ENCODE measurements around the gene DAP3.
"Not testable (repeated sequence)": the region's sequence is repeated elsewhere in the genome, so short reads cannot be mapped to it uniquely, and the experiment has no call there.

The DAP3 gene

DNA sequence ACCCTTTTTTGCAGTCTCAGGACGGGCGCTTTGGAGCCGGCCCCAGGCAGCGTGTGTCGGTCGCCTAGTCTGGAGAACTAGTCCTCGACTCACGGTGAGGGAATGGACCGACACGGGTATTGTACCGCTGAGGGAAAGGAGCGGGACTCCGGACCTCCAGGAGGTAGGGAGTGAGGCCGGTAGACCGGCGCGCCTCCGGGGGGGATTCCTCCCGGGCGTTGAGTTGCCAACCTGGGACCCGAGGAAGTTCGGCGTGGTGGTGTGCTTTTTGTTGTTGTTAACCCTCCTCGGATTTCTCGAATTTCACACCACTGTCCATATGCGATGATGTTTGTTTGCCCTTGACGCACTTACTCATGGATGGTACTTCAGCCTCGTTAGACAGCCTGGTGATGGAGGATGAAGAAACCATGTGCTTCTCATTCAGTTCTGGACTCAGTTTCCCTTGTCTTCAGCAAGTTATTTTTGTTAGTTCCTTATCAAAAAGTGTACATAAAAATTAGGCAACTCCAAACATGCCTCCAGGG is at the start of gene DAP3:
Gene DAP3, plus strand, starts transcription at position 11 of the 527 bp plus-strand sequence. CDS start 20,689 bp downstream, outside the sequence.
- not testable (repeated sequence) for DNase-seq (ENCODE audit: low read depth in 2 of 2)

DNA sequence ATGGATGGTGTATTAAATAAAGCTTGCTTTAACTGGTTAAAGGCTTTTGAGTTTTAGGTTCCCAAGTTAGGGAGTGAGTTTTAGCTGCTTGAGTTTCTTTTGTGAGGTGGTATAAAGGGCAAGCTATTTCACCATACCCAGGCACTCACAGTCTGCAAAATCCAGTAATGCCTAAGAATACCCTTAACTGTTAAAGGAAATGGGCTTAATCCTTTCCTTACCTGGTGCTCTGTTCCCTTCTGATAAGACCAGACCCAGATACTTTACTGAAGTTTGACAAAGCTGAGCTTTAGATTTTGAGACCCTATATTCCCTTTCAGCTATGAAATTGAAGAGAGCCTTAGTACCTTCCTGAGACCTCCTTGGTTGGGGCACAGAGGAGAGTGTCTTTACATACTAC is 48.5 kb upstream of the DAP3 start:
- DNase-seq (ENCODE audit: low read depth in 2 of 2), result no peak

DNA sequence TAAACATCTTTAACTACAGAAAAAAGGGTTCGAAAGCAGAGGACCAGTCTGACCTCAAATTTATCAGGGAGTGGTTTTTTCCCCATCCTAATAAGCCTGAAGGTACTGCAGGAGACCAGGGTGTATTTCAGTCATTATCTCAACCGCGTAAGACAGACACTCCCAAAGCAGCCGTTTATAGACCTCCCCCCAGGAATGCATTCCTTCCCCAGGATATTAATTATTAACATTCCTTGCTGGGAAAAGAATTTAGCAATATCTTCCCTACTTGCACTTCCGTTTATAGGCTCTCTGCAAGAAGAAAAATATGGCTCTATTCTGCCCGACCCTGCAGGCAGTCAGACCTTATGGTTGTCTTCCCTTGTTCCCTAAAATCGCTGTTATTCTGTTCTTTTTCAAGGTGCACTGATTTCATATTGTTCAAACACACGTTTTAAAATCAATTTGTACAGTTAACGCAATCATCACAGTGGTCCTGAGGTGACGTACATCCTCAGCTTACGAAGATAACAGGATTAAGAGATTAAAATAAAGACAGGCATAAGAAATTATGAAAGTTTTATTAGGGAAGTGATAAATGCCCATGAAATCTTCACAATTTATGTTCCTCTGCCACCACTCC is 46.2 kb upstream of the DAP3 start:
- DNase-seq (ENCODE audit: low read depth in 2 of 2), result not testable (repeated sequence)

DNA sequence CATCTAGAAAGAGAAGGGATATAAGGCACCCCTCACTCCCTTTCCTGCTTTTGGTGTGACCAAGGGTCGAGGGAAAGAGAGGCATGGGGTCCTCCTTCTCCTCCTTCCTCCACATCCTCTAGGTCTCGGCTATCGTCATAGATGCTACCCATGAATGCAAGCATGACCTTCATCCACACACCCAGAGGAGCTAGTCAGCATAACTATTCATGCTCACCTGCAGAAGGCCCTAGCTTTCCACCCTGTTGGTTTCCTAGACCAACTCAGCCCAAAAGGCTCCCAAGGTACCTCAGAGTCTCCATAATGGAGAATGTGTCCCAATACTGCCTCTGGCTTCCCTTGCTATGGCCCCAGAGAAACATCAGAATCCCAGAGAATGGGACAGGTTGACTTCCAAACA is 45.7 kb upstream of the DAP3 start:
- DNase-seq (ENCODE audit: low read depth in 2 of 2), result no peak

DNA sequence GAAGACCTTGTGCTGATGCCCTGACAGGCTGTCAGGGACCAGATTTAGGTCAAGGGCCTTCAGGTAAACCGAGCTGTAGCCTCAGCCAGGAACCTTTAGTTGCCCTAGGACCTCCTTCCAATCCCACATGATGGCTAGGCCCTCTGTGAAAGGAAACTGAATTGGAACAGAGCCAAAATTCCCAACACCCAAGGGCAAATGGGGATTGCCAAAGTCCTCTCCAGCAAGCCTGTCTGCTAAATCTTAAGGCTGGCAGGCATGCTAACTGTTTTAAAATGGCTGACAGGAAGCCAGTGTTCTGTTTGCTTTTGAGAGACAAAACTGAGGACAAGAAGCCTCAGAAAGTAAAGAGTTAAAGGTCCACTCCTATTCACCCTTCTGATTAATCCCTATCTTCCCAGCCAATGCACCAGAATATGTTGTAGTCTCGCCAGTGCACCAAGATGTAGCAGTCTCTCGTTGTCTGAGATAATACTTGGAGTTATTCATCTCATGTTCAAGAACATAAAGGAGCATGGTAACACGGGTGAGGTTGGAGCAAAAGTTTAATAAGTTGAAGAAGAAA is 43.8 kb upstream of the DAP3 start:
- no peak for DNase-seq (ENCODE audit: low read depth in 2 of 2)

DNA sequence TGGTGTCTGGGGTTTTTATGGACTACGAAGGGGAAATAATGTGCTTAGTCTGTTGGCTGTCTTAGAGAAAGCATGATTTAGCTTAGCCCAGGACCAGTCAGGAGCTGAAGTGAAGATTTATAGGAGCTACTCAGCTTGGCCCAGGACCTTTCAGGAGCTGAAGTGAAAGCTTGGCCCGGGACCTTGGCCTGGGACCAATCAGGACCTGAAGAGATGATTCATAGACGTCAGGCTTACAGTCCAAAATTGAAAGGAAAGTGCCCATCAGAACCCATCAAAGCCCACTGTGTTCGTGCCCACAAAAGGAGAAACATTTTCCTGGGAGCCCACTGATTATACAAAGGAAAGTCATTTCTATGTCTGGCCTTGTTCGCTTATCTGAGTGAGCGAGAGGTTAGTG is 43.2 kb upstream of the DAP3 start:
- DNase-seq (ENCODE audit: low read depth in 2 of 2), result no peak

DNA sequence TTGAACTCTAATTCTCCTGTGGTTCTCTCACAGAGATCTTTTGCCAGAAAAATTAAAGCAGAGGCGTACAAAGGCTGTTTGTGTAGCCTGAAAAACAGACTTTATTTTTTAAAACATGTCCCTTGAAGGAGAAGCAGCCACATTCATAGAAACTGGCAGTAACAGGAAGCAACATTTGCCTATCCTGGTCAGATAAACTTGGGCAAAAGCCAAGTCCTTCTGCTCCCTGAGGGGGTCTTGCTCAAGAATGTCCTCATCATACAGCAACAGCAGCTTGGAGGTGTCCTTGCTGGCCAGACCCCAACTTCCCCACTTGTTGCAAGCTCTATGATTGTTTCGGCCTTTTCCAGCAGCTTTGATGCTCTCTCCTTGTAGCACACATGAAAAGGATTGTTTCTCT is 42.6 kb upstream of the DAP3 start:
- no peak for DNase-seq (ENCODE audit: low read depth in 2 of 2)

DNA sequence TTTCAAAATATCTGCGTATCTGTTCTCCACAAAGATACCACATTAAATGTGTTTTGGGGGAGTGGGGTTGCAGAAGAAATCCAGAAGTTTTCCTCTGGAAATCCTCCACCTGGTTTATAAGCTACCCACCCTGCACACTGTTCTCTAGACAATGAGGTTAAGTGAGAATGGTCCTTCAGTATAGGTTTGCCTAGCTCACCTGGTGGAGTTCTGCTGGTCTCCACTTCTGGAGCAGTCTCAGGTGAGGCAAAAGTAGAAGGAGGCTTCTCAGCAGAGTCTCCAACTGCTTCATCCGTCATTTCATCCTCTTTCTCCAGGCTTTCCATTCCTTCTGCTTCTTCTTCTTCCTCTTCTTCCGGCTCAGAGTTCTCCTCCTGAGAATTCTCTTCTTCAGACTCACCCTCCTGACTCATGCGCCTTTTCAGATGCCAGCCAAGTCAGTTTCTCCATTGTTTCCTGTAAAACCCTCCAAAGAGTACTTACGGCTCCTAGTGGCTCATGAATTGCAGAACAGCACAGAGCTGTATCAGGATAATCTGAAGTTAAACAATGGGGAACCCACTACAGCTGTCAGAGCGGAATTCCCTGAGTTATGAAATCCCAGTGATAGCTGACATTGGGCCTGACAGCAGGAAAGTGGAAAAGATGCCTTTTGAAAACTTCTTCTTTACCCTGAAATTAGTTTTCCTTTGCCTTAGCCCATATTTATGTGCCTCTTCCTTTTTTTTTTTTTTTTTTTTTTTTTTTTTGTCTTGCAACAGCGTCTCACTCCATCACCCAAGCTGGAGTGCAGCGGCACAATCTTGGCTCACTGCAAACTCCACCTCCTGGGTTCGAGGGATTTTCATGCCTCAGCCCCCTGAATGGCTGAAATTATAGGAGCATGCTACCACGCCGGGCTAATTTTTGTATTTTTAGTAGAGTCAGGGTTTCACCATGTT is 40.4 kb upstream of the DAP3 start:
- no peak for DNase-seq (ENCODE audit: low read depth in 2 of 2)

DNA sequence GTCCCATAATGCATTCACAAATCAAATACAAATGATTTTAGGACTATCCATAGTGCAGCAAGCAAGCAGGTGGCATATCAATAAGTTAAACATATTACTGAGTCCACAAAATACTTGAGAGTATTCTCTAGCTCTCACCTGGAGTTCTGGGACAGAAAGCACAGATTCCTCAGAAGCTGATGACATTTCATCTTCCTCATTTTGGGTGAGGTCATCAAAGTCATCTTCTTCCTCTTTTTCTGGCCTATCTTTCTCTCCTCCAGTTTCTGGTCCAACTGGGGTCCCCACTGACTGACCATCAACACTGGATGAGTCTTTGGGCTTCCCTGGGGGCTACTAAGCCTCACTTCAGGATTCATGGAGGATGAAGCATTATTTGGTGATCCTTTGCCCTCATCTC is 39.2 kb upstream of the DAP3 start:
- no peak for DNase-seq (ENCODE audit: low read depth in 2 of 2)

DNA sequence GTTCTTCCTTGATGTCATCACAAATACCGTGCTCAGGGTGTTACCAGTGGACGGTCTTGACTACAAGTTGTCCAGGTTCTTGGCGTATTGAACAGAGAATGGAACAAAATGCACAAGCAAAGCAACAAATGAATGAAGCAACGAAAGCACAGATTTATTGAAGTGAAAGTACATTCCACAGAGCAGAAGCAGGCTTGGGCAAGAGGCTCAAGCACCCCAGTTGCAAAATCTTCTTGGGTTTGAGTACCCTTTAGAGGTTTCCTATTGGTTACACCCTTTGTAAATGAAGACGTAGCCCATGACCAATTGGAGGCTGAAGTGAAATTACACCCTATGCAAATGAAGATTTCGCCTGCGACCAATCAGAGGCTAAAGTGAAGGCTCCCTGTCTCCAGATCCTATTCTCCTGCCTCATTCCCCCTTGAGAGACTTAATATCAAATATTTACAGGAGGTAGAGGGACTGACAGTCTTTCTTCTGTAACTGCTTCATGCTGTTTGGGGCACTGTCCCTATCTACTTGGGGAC is 38.6 kb upstream of the DAP3 start:
- no peak for DNase-seq (ENCODE audit: low read depth in 2 of 2)

DNA sequence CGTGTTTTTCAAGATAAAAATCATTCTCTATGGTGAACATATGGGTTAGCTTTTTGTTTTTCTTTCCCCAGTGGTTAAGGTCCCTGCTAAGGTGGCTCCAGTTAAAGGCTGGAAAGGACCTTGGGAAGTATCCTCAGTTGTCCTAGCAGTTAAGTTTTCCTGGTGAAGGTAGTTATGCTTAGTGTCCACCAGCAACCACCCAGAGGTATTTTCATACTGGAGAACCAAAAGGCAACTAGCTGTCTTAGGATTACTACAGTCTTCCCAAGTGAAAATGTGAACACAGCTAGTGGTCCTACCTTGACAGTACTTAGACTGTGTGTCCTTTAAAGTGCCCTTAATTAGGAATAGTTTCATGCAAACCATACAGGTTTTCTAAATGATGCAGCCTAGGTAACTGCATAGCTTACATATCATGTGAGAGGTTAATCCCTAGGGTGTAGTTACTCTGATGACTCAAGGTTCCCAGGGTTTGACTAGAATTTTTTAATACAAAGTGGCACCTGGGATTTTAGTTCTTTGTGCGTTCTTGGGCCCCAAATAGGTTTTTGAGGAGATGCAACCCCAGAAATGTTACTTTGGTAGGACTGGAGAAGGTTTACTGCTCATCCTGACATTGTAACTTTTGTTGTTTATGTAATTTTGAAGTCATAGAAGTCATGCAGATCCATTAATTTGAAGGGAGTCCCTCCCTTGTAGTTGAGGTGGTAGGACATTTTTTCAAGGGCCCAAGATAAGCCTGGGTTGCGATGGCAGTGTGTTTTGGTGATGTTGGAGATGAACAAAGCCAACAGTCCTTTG is 36.8 kb upstream of the DAP3 start:
- DNase-seq (ENCODE audit: low read depth in 2 of 2), result no peak

DNA sequence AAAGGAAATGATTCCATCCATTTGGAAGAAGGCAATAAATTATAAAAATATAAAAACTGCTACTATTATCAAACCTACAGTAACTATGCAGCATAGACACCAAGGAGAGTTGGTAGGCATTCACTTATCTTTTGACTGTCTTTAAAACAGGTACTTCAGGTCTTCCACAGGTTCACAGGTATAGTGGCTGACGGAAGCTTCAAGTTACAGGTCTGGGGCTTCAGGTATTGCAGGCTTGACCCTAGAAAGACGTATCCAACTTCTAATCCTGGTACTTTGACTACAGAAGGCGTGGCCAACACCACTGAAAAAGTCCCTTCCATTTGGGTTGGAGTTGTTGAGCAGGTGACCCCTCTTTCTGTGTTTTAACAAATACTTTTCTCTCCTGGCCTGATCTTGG is 35.9 kb upstream of the DAP3 start:
- DNase-seq (ENCODE audit: low read depth in 2 of 2), result no peak

DNA sequence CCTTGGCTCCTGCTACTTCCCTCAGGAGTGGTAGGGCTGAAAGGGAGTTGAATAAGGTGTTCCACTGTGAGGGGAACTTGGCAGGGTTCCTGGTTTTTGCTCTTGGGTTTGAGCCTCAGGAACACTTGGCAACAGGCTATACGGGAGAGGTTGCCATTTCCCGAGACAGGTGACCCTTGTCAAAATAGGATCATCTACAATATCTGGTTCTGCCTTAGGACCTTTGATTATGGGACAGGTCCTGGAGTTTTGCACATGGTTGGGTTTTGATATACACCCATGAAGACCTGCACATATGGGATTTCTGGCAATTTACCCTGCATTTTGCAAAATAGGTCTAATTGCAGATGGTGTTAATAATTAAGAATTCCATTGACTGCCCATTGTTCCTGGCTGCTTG is 31.4 kb upstream of the DAP3 start:
- DNase-seq (ENCODE audit: low read depth in 2 of 2), result no peak

DNA sequence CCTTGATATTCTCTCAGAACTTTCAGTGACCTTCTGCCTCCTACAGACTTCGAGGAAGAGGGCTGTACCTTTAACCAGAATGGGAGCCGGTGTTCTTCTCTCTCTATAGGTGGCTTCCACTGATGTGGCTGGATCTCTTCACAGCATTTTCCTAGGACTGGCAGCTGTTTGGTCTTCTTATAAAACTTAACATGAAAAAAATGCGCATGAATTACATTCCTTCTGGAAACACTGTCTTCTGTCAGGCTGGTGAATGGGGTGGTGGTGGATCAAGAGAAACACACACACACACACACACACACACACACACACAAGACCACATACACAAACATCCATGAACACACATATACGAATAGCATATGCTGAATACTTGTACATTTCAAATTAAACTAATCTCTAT is 27.7 kb upstream of the DAP3 start:
- not testable (repeated sequence) for DNase-seq (ENCODE audit: low read depth in 2 of 2)

DNA sequence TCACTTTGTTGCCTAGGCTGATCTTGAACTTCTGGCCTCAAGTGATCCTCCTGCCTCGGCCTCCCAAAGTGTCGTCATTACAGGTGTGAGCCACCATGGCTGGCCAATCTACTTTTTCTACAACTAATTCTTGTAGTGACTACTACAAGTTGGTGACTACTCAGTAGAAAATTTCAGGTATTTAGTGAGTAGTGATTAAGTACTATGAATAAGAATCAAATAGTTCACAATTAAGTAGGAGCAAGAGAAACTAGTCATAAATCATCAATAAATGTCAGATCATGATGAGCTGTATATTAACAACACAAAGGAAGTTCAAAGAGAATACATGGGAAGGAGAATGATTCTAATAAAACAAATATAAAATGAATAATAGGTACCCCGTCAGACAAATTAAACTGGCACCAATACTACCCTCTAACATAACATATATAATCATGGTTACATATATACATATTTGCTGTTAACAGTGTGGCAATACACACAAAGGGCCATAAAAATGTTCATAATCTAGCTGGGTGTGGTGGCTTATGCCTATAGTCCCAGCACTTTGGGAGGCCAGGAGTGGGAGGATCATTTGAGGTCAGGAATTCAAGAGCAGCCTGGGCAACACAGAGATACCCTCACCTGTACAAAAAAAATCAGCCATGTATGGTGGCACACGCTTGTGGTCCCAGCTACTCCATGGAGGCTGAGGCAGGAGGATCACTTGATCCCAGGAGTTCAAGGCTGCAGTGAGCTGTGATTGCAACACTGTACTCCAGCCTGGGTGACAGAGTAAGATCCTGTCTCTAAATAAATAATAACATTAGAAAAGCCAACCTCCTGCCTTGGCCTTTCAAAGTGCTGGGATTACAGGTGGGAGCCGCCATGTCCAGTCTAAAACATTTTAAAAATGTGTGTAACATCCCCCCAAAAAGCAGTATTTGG is 19.4 kb upstream of the DAP3 start:
- DNase-seq (ENCODE audit: low read depth in 2 of 2), result no peak

DNA sequence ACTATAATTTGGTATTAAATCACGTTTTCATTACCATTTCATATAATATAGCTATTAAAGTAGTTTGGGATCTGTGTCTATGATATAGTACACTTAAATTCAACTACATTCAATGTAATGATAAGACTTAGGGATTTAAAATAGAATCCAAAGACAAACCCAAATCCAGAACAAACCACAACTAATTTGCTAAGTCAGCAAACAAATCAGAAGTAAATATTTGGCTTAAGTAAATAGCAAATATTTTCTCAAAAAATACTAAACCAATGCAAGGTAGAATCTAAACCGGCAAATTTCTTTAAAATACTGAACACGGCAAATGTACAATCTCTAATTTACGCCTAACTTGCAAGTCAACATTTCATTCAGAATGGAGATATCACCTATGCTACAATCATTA is 17.1 kb upstream of the DAP3 start:
- no peak for DNase-seq (ENCODE audit: low read depth in 2 of 2)

DNA sequence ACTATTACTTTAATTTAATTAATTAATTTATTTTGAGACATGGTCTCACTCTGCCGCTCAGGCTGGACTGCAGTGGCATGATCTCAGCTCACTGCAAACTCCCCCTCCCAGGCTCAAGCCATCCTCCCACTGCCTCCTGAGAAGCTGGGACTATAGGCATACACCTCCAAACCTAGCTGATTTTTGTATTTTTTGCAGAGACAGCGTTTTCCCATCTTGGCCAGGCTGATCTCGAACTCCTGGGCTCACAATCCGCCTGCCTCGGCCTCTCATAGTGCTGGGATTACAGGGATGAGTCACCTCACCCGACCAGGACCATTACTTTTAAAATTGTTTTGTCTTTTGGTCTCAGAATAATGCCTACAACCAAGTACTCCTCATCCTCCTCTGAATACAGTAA is 15.9 kb upstream of the DAP3 start:
- DNase-seq (ENCODE audit: low read depth in 2 of 2), result no peak

DNA sequence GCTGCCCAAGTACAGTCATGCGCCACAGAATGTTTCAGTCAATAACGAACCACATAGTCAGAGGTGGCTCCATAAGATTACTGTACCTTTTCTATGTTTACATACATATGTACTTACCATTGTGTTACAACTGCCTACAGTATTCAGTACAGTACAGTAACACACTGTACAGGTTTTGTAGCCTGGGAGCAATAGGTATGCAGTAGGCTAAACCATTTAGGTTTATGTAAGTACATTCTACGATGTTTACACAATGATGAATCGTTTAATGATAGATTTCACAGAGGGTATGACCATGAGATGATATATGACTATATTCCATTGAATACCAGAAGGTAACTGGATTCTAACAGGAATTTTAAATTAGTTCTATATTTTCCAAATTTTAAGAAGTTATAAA is 10.9 kb upstream of the DAP3 start:
- DNase-seq (ENCODE audit: low read depth in 2 of 2), result no peak

DNA sequence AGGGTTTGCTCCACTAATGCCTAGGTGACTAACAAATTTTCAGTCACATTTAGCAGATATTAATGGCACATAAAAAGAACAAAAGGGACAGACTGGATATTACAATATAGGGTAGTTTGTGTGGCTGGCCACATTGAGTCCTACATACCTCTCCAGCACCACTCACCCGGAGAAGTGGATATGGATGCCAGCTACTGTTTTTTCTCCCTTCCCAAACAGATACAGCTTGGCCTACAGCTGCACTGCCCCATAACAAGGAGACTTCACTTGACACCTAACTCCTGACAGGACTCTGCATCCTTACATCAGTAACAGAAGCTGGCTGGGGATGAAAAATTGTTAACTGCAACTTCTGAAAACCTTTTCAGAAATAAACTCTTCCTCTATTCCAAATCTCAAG is 9.9 kb upstream of the DAP3 start:
- not testable (repeated sequence) for DNase-seq (ENCODE audit: low read depth in 2 of 2)

DNA sequence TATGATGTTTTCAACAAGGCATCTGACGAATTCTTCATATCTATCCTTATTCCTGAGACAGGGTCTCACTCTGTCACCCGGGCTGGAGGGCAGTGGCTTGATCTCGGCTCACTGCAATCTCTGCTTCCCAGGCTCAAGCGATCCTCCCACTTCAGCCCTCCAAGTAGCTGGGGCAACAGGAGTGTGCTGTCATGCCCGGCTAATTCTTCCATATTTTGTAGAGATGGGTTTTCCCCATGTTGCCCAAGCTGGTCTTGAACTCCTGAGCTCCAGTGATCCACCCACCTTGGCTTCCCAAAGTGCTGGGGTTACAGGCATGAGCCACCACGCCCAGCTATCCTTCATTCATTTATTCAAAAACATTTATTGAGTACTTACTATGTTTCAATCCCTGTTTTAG is 8.4 kb upstream of the DAP3 start:
- no peak for DNase-seq (ENCODE audit: low read depth in 2 of 2)

DNA sequence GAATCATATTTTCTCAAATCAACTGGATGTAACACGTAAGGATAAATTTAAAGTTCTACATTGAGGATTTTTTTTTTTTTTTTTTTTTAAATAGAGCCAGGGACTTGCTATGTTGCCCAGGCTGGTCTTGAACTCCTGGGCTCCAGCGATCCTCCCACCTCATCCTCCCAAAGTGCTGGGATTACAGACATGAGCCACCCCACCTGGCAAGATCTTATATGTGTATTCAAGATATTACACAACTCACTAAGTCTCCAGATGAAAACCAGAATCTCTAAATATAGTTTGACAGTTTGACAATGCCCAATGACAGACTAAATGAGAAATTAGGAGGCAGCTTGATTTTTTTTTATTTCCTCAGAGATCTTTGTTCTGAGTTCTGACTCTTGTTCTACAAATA is 7.1 kb upstream of the DAP3 start:
- DNase-seq (ENCODE audit: low read depth in 2 of 2), result no peak

Measured in stimulated activated CD8-positive, alpha-beta memory T cell treated with anti-CD3 and anti-CD28 coated beads, Interleukin-2, amount 100 ng/mL, for 48 hours (primary cell).